Liver (tissue), 3 donors: Measurements from ENCODE around the gene SMAP1.

Experiments
- EGR1 ChIP-seq, 2 donors: IDR thresholded peaks; 2 replicates each; pipeline ENCODE4 v1.6.1; 2016 to 2018; ENCODE audit warnings: antibody characterized with exemption in 2 of 2, low read depth in 2 of 2
- FOXA1 ChIP-seq: IDR thresholded peaks from 2 replicates; pipeline ENCODE4 v1.6.1; 2016; ENCODE audit warnings: antibody characterized with exemption
- JUND ChIP-seq, 2 donors: IDR thresholded peaks; 2 replicates each; pipeline ENCODE4 v1.6.1; 2016; ENCODE audit warnings: antibody characterized with exemption in 2 of 2
- MAX ChIP-seq: IDR thresholded peaks from 2 replicates; pipeline ENCODE4 v1.6.1; 2016; ENCODE audit warnings: antibody characterized with exemption
- RAD21 ChIP-seq, 2 donors: IDR thresholded peaks; 2 replicates each; pipeline ENCODE4 v1.6.1; 2016; ENCODE audit warnings: antibody characterized with exemption in 2 of 2, mild to moderate bottlenecking in 2 of 2
- REST ChIP-seq: IDR thresholded peaks from 2 replicates; pipeline ENCODE4 v1.6.1; 2016; ENCODE audit warnings: antibody characterized with exemption, mild to moderate bottlenecking
- RXRA ChIP-seq, 2 donors: IDR thresholded peaks; 2 replicates each; pipeline ENCODE4 v1.6.1; 2017 to 2018; ENCODE audit warnings: antibody characterized with exemption in 2 of 2, mild to moderate bottlenecking in 1 of 2
- SP1 ChIP-seq: IDR thresholded peaks from 2 replicates; pipeline ENCODE4 v1.6.1; 2018; ENCODE audit warnings: antibody characterized with exemption, mild to moderate bottlenecking
- TAF1 ChIP-seq: conservative IDR thresholded peaks from 2 replicates; pipeline ENCODE4 v1.6.1; 2016; ENCODE audit warnings: antibody characterized with exemption, mild to moderate bottlenecking
- YY1 ChIP-seq: IDR thresholded peaks from 2 replicates; pipeline ENCODE4 v1.6.1; 2016; ENCODE audit warnings: antibody characterized with exemption, mild to moderate bottlenecking
- TF ChIP-seq, protein P1 (sequence below): IDR thresholded peaks from 2 replicates; pipeline ENCODE4 v1.6.1; 2016; ENCODE audit warnings: antibody characterized with exemption
- TF ChIP-seq, protein P2 (sequence below): fragments of 150-350 bp; IDR thresholded peaks from 2 replicates; pipeline ENCODE4 v1.5.1; 2017; ENCODE audit warnings: improper control_type of control experiment, low read depth, low read length; ENCODE audit not compliant: missing input control
- donor health status: healthy.
- donor health status: healthy.

GRCh38 chr6:70669133-70669532, 1.4 kb downstream of the SMAP1 start:
- TF ChIP-seq FOXA1 (no peak), MAX (no peak), TAF1 (no peak), JUND (IDR thresholded peaks at IDR 0.05) (no peak), YY1 (no peak), EGR1 (IDR thresholded peaks at IDR 0.05; ENCODE audit: low read depth in 2 of 2) (no peak), RXRA (IDR thresholded peaks at IDR 0.05) (no peak), REST (no peak), SP1 (no peak), RAD21 (IDR thresholded peaks at IDR 0.05) (no peak)
- TF ChIP-seq, protein P1, sequence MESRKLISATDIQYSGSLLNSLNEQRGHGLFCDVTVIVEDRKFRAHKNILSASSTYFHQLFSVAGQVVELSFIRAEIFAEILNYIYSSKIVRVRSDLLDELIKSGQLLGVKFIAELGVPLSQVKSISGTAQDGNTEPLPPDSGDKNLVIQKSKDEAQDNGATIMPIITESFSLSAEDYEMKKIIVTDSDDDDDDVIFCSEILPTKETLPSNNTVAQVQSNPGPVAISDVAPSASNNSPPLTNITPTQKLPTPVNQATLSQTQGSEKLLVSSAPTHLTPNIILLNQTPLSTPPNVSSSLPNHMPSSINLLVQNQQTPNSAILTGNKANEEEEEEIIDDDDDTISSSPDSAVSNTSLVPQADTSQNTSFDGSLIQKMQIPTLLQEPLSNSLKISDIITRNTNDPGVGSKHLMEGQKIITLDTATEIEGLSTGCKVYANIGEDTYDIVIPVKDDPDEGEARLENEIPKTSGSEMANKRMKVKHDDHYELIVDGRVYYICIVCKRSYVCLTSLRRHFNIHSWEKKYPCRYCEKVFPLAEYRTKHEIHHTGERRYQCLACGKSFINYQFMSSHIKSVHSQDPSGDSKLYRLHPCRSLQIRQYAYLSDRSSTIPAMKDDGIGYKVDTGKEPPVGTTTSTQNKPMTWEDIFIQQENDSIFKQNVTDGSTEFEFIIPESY: no peak
- TF ChIP-seq, protein P2, sequence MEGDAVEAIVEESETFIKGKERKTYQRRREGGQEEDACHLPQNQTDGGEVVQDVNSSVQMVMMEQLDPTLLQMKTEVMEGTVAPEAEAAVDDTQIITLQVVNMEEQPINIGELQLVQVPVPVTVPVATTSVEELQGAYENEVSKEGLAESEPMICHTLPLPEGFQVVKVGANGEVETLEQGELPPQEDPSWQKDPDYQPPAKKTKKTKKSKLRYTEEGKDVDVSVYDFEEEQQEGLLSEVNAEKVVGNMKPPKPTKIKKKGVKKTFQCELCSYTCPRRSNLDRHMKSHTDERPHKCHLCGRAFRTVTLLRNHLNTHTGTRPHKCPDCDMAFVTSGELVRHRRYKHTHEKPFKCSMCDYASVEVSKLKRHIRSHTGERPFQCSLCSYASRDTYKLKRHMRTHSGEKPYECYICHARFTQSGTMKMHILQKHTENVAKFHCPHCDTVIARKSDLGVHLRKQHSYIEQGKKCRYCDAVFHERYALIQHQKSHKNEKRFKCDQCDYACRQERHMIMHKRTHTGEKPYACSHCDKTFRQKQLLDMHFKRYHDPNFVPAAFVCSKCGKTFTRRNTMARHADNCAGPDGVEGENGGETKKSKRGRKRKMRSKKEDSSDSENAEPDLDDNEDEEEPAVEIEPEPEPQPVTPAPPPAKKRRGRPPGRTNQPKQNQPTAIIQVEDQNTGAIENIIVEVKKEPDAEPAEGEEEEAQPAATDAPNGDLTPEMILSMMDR: no peak
